Peyer's patch (tissue), 4 donors: ENCODE measurements around the gene FOLR2.
A peak's percentile ranks its signal among the peaks of the same experiment; 100 is the strongest.

ENCODE experiments used
- POLR2A ChIP-seq, 2 donors: fragments of 450-650 bp; IDR thresholded peaks; one replicate each; pipeline ENCODE4 v1.5.1; 2017; ENCODE audit warnings: antibody characterized with exemption in 2 of 2, mild to moderate bottlenecking in 2 of 2, moderate library complexity in 2 of 2
- TF ChIP-seq, protein P1 (sequence below), 6 experiments: fragments of 450-650 bp in 4 of 6; fragments of 200-600 bp in 2 of 6; sonication (generic) in 1 of 6; IDR thresholded peaks; one replicate each; pipeline ENCODE4 v1.5.1; 2017 to 2019; ENCODE audit warnings: antibody characterized with exemption in 6 of 6, mild to moderate bottlenecking in 3 of 6, moderate library complexity in 1 of 6

- TF ChIP-seq POLR2A (IDR thresholded peaks at IDR 0.05), result no peak
- TF ChIP-seq, protein P1, sequence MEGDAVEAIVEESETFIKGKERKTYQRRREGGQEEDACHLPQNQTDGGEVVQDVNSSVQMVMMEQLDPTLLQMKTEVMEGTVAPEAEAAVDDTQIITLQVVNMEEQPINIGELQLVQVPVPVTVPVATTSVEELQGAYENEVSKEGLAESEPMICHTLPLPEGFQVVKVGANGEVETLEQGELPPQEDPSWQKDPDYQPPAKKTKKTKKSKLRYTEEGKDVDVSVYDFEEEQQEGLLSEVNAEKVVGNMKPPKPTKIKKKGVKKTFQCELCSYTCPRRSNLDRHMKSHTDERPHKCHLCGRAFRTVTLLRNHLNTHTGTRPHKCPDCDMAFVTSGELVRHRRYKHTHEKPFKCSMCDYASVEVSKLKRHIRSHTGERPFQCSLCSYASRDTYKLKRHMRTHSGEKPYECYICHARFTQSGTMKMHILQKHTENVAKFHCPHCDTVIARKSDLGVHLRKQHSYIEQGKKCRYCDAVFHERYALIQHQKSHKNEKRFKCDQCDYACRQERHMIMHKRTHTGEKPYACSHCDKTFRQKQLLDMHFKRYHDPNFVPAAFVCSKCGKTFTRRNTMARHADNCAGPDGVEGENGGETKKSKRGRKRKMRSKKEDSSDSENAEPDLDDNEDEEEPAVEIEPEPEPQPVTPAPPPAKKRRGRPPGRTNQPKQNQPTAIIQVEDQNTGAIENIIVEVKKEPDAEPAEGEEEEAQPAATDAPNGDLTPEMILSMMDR (IDR thresholded peaks at IDR 0.05), result peak in 2 of 6 experiments; percentile 22 to 42
Measured at GRCh38 chr11:72239849-72240460, 23.4 kb downstream of the FOLR2 start.
